OCI-LY3 (cell line): ENCODE data around the gene NPTX1.

ENCODE experiments used
- CTCF ChIP-seq: fragments of 200-600, 300-600 bp; sonication (generic); IDR thresholded peaks from 2 replicates; pipeline ENCODE4 v1.5.1; 2014; ENCODE audit warnings: antibody characterized with exemption, low read length, low read depth
- EZH2phosphoT487 ChIP-seq: fragments of 200-600 bp; shearing (Covaris generic); IDR thresholded peaks from 2 replicates; pipeline ENCODE4 v1.6.1; 2018; ENCODE audit warnings: antibody characterized with exemption, mixed run types, low read depth

- TF ChIP-seq CTCF (no peak), EZH2phosphoT487 (no peak)
These were observed 32.9 kb upstream of the NPTX1 start for GRCh38 chr17:80509311-80509710.
